ENCODE data around the gene MOSPD3. TPM values are rescaled to one million over a fixed set of nuclear protein-coding genes. Genes with fewer than 3 reads are reported as not detected.

The MOSPD3 gene
- total RNA-seq, 3 donors from 2014 or later = 8.8 to 12.6 (median 11.8) TPM

GRCh38 chr7:100606313-100606712, 6.0 kb upstream of the MOSPD3 start:
- intact Hi-C loops (cut with DNase I; ENCODE audit: low total_unique reads) = loop anchor here (10.0 kb wide), 1 partner anchor 68 kb away; the partner anchor contains the start of gene GNB2
- no peak for DNase-seq (ENCODE audit: low spot score in 2 of 2)
- H3K9me3 ChIP-seq = no peaks in the 10 kb centered on the region
- no peaks in the 10 kb centered on the region for H3K4me1 ChIP-seq
- no peaks in the 10 kb centered on the region for H3K27me3 ChIP-seq
- H3K36me3 ChIP-seq = no peaks in the 10 kb centered on the region
- TF ChIP-seq POLR2A (IDR thresholded peaks at IDR 0.05) = no peak
- no peak for TF ChIP-seq CTCF (IDR thresholded peaks at IDR 0.05)
- TF ChIP-seq POLR2AphosphoS5 (IDR thresholded peaks at IDR 0.05) = no peak
- no peak overlapping the region for H3K4me3 ChIP-seq
- H3K27ac ChIP-seq = peak overlapping the region in 1 of 2 donors; percentile 82

DNA sequence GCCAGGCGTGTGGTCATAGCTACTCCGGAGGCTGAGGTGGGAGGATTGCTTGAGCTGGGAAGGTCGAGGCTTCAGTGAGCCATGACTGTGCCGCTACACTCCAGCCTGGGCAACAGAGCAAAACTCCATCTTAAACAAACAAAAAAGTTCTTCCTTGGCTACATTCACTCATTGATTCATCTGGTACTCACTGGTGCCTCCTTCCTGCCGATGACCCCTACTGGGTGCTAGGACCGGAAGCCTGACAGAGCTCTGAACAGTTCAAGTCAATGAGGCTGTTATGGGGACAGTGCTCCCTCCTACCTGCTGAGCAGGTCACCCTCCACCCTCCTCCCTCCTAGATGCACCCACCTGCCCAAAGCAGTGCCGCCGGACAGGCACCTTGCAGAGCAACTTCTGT, 5.2 kb upstream of the MOSPD3 start:
- Histone ChIP-seq H3K27me3 (no peaks in the 10 kb centered on the region), H3K36me3 (no peaks in the 10 kb centered on the region), H3K4me3 (no peak overlapping the region), H3K27ac (no peak overlapping the region), H3K4me1 (no peaks in the 10 kb centered on the region), H3K9me3 (no peaks in the 10 kb centered on the region)
- intact Hi-C loops (cut with DNase I; ENCODE audit: low total_unique reads) = loop anchor here (10.0 kb wide), 1 partner anchor 68 kb away; the partner anchor contains the start of gene GNB2
- TF ChIP-seq CTCF (IDR thresholded peaks at IDR 0.05) = no peak
- no peak for TF ChIP-seq POLR2AphosphoS5 (IDR thresholded peaks at IDR 0.05)
- no peak for TF ChIP-seq POLR2A (IDR thresholded peaks at IDR 0.05)
- no peak for DNase-seq (ENCODE audit: low spot score in 2 of 2)

DNA sequence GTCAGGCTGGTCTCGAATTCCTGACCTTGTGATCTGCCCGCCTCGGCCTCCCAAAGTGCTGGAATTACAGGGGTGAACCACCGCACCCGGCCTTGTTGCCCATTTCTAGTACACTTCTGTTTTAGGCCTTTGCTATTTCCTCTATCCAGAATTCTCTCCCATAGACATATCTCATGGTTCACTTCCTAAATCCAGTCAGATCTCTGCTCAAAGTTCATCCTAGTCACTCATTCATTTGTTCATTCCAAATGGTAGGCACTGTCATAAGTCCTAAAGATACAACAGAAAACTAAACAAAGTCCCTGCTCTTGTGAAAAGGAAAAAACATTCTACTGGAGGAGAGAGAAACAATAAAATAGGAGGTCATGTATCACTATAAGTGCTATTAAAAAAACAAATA, 2.4 kb upstream of the MOSPD3 start:
- no peaks in the 10 kb centered on the region for H3K27me3 ChIP-seq
- H3K36me3 ChIP-seq = no peaks in the 10 kb centered on the region
- DNase-seq (ENCODE audit: low spot score in 2 of 2) = no peak
- TF ChIP-seq POLR2AphosphoS5 (IDR thresholded peaks at IDR 0.05) (no peak), POLR2A (IDR thresholded peaks at IDR 0.05) (no peak), CTCF (IDR thresholded peaks at IDR 0.05) (no peak)
- no peak overlapping the region for H3K4me3 ChIP-seq
- H3K4me1 ChIP-seq = peaks cover 0 to 6% of the 10 kb centered on the region in 2 donors
- no peak overlapping the region for H3K27ac ChIP-seq
- intact Hi-C loops (cut with DNase I; ENCODE audit: low total_unique reads) = loop anchor here (10.0 kb wide), 1 partner anchor 65 kb away; the partner anchor contains the start of gene GNB2
- H3K9me3 ChIP-seq = no peaks in the 10 kb centered on the region

- DNase-seq (ENCODE audit: low spot score in 2 of 2) = peak in 1 of 2 donors; percentile 39
- intact Hi-C loops (cut with DNase I; ENCODE audit: low total_unique reads) = no loop called here
- Histone ChIP-seq H3K4me1 (peaks cover 0 to 6% of the 10 kb centered on the region in 2 donors), H3K9me3 (no peaks in the 10 kb centered on the region), H3K27ac (peak overlapping the region; percentile 89 to 93), H3K27me3 (no peaks in the 10 kb centered on the region), H3K4me3 (peak overlapping the region; percentile 62 to 85 (median 85)), H3K36me3 (no peaks in the 10 kb centered on the region)
- TF ChIP-seq CTCF (IDR thresholded peaks at IDR 0.05) (no peak), POLR2AphosphoS5 (IDR thresholded peaks at IDR 0.05) (no peak), POLR2A (IDR thresholded peaks at IDR 0.05) (no peak)
These were observed 520 bp downstream of the MOSPD3 start for GRCh38 chr7:100612730-100613390.

DNA sequence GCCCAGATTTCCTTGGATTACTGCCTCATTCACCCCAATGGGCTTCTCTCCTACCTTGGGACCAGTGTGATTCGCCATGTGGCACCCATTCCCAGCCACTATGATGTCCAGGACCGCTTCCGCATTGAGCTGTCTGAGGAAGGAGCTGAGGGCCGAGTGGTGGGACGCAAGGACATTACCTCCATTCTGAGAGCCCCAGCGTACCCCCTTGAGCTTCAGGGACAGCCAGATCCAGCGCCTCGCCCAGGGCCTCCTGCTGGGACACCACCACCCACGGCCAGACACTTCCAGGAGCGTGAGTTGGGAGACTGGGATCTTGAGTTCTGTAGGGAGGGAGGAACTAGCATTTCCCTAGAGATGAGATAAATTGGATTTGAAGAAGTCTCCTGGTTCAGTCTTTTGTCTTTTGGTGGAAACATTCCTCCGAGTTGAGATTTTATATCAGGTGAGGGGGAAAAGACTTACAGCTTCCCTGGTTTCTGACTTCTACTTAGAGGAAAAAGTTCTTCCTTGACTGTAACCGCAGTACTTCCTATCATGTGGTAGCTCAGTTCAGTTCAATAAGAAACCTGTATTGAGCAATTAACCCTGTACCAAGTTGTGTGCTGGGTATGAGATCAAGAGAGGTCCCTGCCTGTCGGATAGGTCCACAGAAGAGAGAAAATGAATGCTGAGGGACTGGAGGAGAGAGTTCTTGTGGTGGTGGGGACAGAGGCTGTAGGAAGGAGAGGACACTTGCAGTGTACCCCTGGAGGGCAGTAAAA, 1.3 kb downstream of the MOSPD3 start:
- Histone ChIP-seq H3K4me1 (peaks cover 0 to 6% of the 10 kb centered on the region in 2 donors), H3K4me3 (peak overlapping the region; percentile 62 to 85 (median 85)), H3K27me3 (no peaks in the 10 kb centered on the region), H3K27ac (no peak overlapping the region), H3K36me3 (no peaks in the 10 kb centered on the region), H3K9me3 (no peaks in the 10 kb centered on the region)
- no peak for DNase-seq (ENCODE audit: low spot score in 2 of 2)
- TF ChIP-seq POLR2A (IDR thresholded peaks at IDR 0.05) (no peak), CTCF (IDR thresholded peaks at IDR 0.05) (no peak), POLR2AphosphoS5 (IDR thresholded peaks at IDR 0.05) (no peak)
- intact Hi-C loops (cut with DNase I; ENCODE audit: low total_unique reads) = no loop called here
